WERI-Rb-1 (cell line): Measurements from ENCODE around the gene FUBP3.

Experiments
- DNase-seq: peaks from one replicate; pipeline ENCODE4 v3.0.0-alpha.2; 2020
- H3K27ac ChIP-seq: fragments of 250-450 bp; sonication (Bioruptor Pico); 2 replicates; pipeline ENCODE4 v1.5.1; 2020; ENCODE audit warnings: mild to moderate bottlenecking, moderate library complexity
- H3K27me3 ChIP-seq: fragments of 250-450 bp; sonication (Bioruptor Pico); 2 replicates; pipeline ENCODE4 v1.5.1; 2021; ENCODE audit warnings: mild to moderate bottlenecking, low read depth, moderate library complexity; ENCODE audit not compliant: insufficient read depth, severe bottlenecking
- H3K36me3 ChIP-seq: fragments of 250-450 bp; sonication (Bioruptor Pico); 2 replicates; pipeline ENCODE4 v1.5.1; 2020; ENCODE audit warnings: mild to moderate bottlenecking, moderate library complexity
- H3K4me3 ChIP-seq: 2 replicates; pipeline ENCODE4 v1.5.1; 2011; ENCODE audit warnings: low read depth, mild to moderate bottlenecking, control low read depth, low read length
- H3K9me3 ChIP-seq: fragments of 250-450 bp; sonication (Bioruptor Pico); 2 replicates; pipeline ENCODE4 v1.5.1; 2021; ENCODE audit warnings: mild to moderate bottlenecking, moderate library complexity; ENCODE audit not compliant: severe bottlenecking
- CTCF ChIP-seq: IDR thresholded peaks from 2 replicates; pipeline ENCODE4 v1.5.1; 2011; ENCODE audit warnings: low read depth, mild to moderate bottlenecking, control low read depth, inconsistent platforms, low read length

The FUBP3 gene

GRCh38 chr9:130664251-130665028 is 85.1 kb downstream of the FUBP3 start, which contains the start of gene PRDM12:
Gene PRDM12, plus strand, starts transcription at chr9:130664594. Its CDS starts 60 bp downstream, at chr9:130664654.
- Histone ChIP-seq H3K36me3 (no peaks in the 10 kb centered on the region), H3K9me3 (no peaks in the 10 kb centered on the region), H3K27ac (no peak within 1 kb of the TSS), H3K4me3 (peak within 1 kb of the TSS; percentile 8; the same call in 1 of the 2 replicates), H3K27me3 (peaks cover 89% of the 10 kb centered on the region)
- no peak for DNase-seq
- no peak for TF ChIP-seq CTCF

GRCh38 chr9:130665029-130665430 is 85.7 kb downstream of the FUBP3 start:
- Histone ChIP-seq H3K27me3 (peaks cover 83% of the 10 kb centered on the region), H3K9me3 (no peaks in the 10 kb centered on the region), H3K36me3 (no peaks in the 10 kb centered on the region), H3K27ac (no peak overlapping the region), H3K4me3 (no peak overlapping the region)
- no peak for TF ChIP-seq CTCF
- no peak for DNase-seq

- Histone ChIP-seq H3K4me3 (no peak overlapping the region), H3K27ac (no peak overlapping the region), H3K27me3 (peaks cover 76% of the 10 kb centered on the region), H3K36me3 (no peaks in the 10 kb centered on the region), H3K9me3 (no peaks in the 10 kb centered on the region)
- no peak for TF ChIP-seq CTCF
- DNase-seq = peak; percentile 36
Measured at GRCh38 chr9:130665431-130666392, 86.3 kb downstream of the FUBP3 start.

GRCh38 chr9:130666393-130667119 is 87.2 kb downstream of the FUBP3 start:
- no peak overlapping the region for H3K4me3 ChIP-seq
- H3K27me3 ChIP-seq = peaks cover 68% of the 10 kb centered on the region
- no peak for DNase-seq
- H3K27ac ChIP-seq = no peak overlapping the region
- H3K36me3 ChIP-seq = no peaks in the 10 kb centered on the region
- TF ChIP-seq CTCF = no peak
- H3K9me3 ChIP-seq = no peaks in the 10 kb centered on the region

GRCh38 chr9:130667120-130667435 is 87.7 kb downstream of the FUBP3 start:
- H3K27ac ChIP-seq = no peak overlapping the region
- no peaks in the 10 kb centered on the region for H3K36me3 ChIP-seq
- no peak for TF ChIP-seq CTCF
- no peak for DNase-seq
- H3K4me3 ChIP-seq = no peak overlapping the region
- H3K9me3 ChIP-seq = no peaks in the 10 kb centered on the region
- H3K27me3 ChIP-seq = peaks cover 63% of the 10 kb centered on the region
